Sigmoid colon (tissue), 7 donors: ENCODE measurements around the gene UST. TPM values are rescaled to one million over a fixed set of nuclear protein-coding genes. Genes with fewer than 3 reads are reported as not detected.

Experiments used
- DNase-seq: peaks from one replicate; pipeline ENCODE4 v3.0.0-alpha.2; 2019
- H3K27ac ChIP-seq, 4 donors: fragments of 200-600 bp; sonication (generic); one replicate each; pipeline ENCODE4 v1.5.1; 2016 to 2019; ENCODE audit warnings: mild to moderate bottlenecking in 1 of 4
- H3K27me3 ChIP-seq, 3 donors: fragments of 200-600 bp; sonication (generic); one replicate each; pipeline ENCODE4 v1.5.1; 2019; ENCODE audit warnings: mild to moderate bottlenecking in 1 of 3
- H3K36me3 ChIP-seq, 4 donors: fragments of 200-600 bp; sonication (generic); one replicate each; pipeline ENCODE4 v1.5.1; 2016 to 2019
- H3K4me1 ChIP-seq, 4 donors: fragments of 200-600 bp; sonication (generic); one replicate each; pipeline ENCODE4 v1.5.1; 2017 to 2019
- H3K4me3 ChIP-seq, 4 donors: fragments of 200-600 bp; sonication (generic); one replicate each; pipeline ENCODE4 v1.5.1; 2017 to 2019; ENCODE audit warnings: mild to moderate bottlenecking in 2 of 4, moderate library complexity in 1 of 4
- H3K9me3 ChIP-seq, 4 donors: fragments of 200-600 bp in 3 of 4; sonication (generic) in 3 of 4; one replicate each; pipeline versions ENCODE4 v1.5.1 to v1.6.1; 2013 to 2019
- EP300 ChIP-seq, 4 donors: sonication (generic); formaldehyde crosslinking; IDR thresholded peaks; one replicate each; pipeline ENCODE4 v1.6.1; 2017; ENCODE audit warnings: antibody characterized with exemption in 4 of 4
- POLR2A ChIP-seq, 2 donors: fragments of 450-650 bp; IDR thresholded peaks; one replicate each; pipeline ENCODE4 v1.6.1; 2016; ENCODE audit warnings: antibody characterized with exemption in 2 of 2, mild to moderate bottlenecking in 2 of 2, moderate library complexity in 2 of 2
- POLR2AphosphoS5 ChIP-seq, 4 donors: sonication (generic); formaldehyde crosslinking; IDR thresholded peaks; one replicate each; pipeline ENCODE4 v1.6.1; 2017; ENCODE audit warnings: antibody characterized with exemption in 4 of 4
- WGBS, 2 donors: extraction: QIAGEN DNeasy Blood & Tissue Kit; methylation state at CpG; one replicate each; pipeline ENCODE4 v1.1.7; 2013; 5-methylcytosine and 5-hydroxymethylcytosine counted together
- intact Hi-C: fragments of 100-400 bp; cut with DNase I; formaldehyde crosslinking; loops from one replicate; pipeline ENCODE4 v1.15.1; 2023
- polyA plus RNA-seq, 3 donors: library from polyadenylated mRNA; stranded (reverse); fragments of 200-250 nt; gene quantifications; one replicate each; pipeline ENCODE4 v1.2.3, GENCODE V29; 2013
- total RNA-seq, 4 donors: library from RNA; depleted of rRNA; stranded (reverse); fragments of >200 nt; gene quantifications; one replicate each; pipeline ENCODE4 v1.1.0, GENCODE V29; 2016
- TF ChIP-seq, protein P1 (sequence below), 4 experiments: fragments of 450-650 bp in 3 of 4; fragments of 200-600 bp in 1 of 4; IDR thresholded peaks; one replicate each; pipeline ENCODE4 v1.5.1; 2016 to 2019; ENCODE audit warnings: antibody characterized with exemption in 4 of 4, mild to moderate bottlenecking in 3 of 4, moderate library complexity in 2 of 4
- donor health status: healthy with polysubstance abuse.
- donor health status: Bipolar disorder and iron deficiency.
- donor health status: healthy.

Gene UST
- total and polyA plus RNA-seq, 7 donors: 0.46 to 35.2 (median 21.8) TPM

DNA sequence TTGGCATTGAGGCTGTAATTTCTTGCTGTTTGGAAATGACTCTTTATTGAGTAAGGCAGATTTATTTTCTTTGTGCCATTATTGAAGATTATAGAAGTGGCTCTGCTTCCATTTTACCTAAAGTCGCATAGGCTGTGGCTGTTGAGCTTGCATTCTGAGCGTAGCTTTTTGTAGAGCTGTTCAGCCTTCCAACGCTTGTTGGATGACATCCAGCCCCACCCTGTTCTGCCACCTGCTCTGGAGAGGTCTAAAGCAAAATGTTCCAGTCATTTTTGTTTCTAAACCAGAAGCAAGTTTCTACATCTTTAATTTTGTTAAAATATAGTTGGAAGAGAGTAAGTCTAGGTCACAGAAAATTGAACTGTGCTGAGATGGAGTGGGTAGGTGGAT is 24.4 kb downstream of the UST start:
- Histone ChIP-seq H3K27me3 (no peaks in the 10 kb centered on the region), H3K4me1 (peaks cover 0 to 25% (median 9%) of the 10 kb centered on the region in 4 donors), H3K27ac (no peak overlapping the region), H3K36me3 (no peaks in the 10 kb centered on the region), H3K9me3 (no peaks in the 10 kb centered on the region), H3K4me3 (no peak overlapping the region)
- no peak for DNase-seq
- intact Hi-C loops: no loop called here
- WGBS, 2 donors: 18 to 31% methylated on average over 3 of the region's 3 CpGs
- TF ChIP-seq, protein P1, sequence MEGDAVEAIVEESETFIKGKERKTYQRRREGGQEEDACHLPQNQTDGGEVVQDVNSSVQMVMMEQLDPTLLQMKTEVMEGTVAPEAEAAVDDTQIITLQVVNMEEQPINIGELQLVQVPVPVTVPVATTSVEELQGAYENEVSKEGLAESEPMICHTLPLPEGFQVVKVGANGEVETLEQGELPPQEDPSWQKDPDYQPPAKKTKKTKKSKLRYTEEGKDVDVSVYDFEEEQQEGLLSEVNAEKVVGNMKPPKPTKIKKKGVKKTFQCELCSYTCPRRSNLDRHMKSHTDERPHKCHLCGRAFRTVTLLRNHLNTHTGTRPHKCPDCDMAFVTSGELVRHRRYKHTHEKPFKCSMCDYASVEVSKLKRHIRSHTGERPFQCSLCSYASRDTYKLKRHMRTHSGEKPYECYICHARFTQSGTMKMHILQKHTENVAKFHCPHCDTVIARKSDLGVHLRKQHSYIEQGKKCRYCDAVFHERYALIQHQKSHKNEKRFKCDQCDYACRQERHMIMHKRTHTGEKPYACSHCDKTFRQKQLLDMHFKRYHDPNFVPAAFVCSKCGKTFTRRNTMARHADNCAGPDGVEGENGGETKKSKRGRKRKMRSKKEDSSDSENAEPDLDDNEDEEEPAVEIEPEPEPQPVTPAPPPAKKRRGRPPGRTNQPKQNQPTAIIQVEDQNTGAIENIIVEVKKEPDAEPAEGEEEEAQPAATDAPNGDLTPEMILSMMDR (IDR thresholded peaks at IDR 0.05): no peak
- TF ChIP-seq EP300 (IDR thresholded peaks at IDR 0.05) (no peak), POLR2A (IDR thresholded peaks at IDR 0.05) (no peak), POLR2AphosphoS5 (IDR thresholded peaks at IDR 0.05) (no peak)

DNA sequence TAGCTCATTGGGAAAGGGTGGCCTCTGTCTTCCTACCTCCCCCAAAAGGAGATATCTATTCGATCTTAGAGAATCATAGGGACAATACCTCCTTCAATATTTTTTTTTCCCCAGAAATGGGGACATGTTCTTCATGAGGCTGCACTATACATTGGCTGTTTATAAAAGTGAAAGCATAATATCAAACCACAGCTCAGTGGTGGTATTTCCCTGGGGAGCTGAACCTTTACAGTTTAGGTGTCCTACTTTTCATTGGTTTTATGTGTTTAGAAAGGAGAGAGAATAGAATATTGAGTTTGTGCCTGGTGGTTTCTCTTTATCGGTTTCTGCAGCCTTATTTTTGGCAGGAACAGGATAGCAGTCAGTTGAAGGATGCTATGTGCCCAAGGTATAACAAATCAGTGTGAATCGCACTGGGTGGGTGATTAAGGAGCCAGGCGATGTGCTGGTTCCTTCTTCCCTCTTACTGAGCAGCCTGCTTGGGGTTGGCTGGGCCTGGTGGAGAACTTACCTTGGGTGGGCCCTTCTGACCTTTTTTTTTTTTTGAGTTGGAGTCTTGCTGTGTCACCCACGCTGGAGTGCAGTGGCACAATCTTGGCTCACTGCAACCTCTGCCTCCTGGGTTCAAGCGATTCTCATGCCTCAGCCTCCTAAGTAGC is 25.2 kb downstream of the UST start:
- Histone ChIP-seq H3K9me3 (no peaks in the 10 kb centered on the region), H3K36me3 (no peaks in the 10 kb centered on the region), H3K27ac (no peak overlapping the region), H3K4me3 (no peak overlapping the region), H3K4me1 (peaks cover 0 to 32% (median 14%) of the 10 kb centered on the region in 4 donors), H3K27me3 (no peaks in the 10 kb centered on the region)
- intact Hi-C loops: no loop called here
- no peak for DNase-seq
- TF ChIP-seq POLR2AphosphoS5 (IDR thresholded peaks at IDR 0.05) (no peak), EP300 (IDR thresholded peaks at IDR 0.05) (no peak)
- TF ChIP-seq, protein P1 (IDR thresholded peaks at IDR 0.05): no peak
- WGBS, 2 donors: 77 to 84% methylated on average over 6 of the region's 6 CpGs

DNA sequence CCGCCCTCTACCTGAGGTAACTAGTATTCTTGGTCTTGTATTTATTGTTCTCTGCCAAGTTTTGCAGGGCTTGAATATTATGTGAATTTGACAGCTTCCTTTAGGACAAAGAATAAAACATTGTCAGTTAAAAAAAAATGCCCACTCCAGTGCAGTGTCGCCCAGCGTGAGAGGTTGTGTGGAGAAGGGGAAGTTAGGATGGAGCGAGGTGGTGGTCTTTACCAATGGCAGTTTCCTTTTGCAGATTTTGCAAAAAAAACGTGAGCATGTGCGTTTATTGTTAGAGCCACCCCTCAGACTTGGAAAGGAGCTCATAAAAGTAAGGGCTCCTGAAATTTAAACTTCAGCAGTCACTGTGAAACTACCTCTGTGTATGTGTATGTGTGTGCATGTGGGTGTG is 28.3 kb downstream of the UST start:
- intact Hi-C loops: no loop called here
- Histone ChIP-seq H3K36me3 (no peaks in the 10 kb centered on the region), H3K9me3 (no peaks in the 10 kb centered on the region), H3K4me1 (peaks cover 0 to 50% (median 22%) of the 10 kb centered on the region in 4 donors), H3K27ac (no peak overlapping the region), H3K27me3 (no peaks in the 10 kb centered on the region), H3K4me3 (no peak overlapping the region)
- TF ChIP-seq EP300 (IDR thresholded peaks at IDR 0.05): no peak
- TF ChIP-seq POLR2AphosphoS5 (IDR thresholded peaks at IDR 0.05): no peak
- TF ChIP-seq POLR2A (IDR thresholded peaks at IDR 0.05): no peak
- TF ChIP-seq, protein P1 (IDR thresholded peaks at IDR 0.05): no peak
- DNase-seq: no peak
- 72 to 89% methylated on average over 6 of the region's 6 CpGs for WGBS, 2 donors

DNA sequence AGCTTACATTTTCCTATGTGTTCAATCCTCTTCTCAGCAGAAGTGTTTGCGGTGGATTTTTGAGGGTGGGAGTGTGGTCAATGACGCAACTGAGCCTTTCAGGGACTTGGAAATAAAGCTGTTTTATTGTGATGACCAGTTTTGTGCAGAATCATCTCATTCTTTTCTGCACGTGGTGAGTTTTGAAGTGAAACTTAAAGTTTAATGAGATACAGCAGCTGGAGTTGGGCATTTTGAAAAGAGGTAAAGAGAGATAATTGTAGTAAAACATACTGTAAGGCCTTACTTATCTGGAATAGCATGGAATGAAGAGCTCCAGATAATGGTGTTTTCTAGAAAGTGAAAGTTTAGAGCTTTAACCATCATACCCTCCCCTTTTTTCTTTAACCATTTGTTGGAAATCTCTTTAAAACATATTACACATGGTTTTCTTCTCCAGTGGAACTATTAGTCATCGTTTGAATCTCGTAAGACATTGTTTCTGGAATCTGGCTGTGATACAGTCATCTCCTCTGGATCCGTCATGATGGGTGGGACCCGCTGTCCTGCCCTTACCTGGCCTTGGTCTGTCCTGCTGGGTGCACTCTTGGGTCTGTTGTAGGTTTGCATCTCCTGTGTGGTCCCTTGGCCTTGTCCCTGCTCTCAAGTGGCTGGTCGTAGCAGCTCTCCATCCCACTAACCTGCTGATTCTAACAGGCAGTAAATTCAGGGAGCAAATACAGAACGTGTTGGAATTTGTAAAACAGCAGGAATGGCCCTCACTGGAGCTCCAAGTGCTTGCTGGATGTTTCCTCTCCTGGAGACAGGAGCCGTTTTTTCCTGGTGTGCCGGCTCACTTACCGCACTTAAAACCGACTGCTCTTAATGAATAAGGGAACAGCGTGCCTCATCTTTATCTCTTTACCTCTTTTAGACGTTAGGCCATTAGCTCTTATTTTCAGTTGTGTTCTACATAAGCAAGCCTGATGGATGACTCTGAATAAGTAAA is 29.8 kb downstream of the UST start:
- intact Hi-C loops: no loop called here
- Histone ChIP-seq H3K27me3 (no peaks in the 10 kb centered on the region), H3K9me3 (no peaks in the 10 kb centered on the region), H3K4me3 (peak overlapping the region in 2 of 4 donors; percentile 2 to 10), H3K36me3 (no peaks in the 10 kb centered on the region), H3K27ac (peak overlapping the region in 3 of 4 donors; percentile 44 to 66 (median 64)), H3K4me1 (peaks cover 0 to 38% (median 22%) of the 10 kb centered on the region in 4 donors)
- 74 to 86% methylated on average over 15 of the region's 15 CpGs for WGBS, 2 donors
- DNase-seq: no peak
- TF ChIP-seq, protein P1 (IDR thresholded peaks at IDR 0.05): no peak
- TF ChIP-seq POLR2AphosphoS5 (IDR thresholded peaks at IDR 0.05) (no peak), EP300 (IDR thresholded peaks at IDR 0.05) (no peak), POLR2A (IDR thresholded peaks at IDR 0.05) (no peak)
